Endothelial cell of umbilical vein (primary cell): ENCODE data around the gene LDLRAD4. TPM values are rescaled to one million over a fixed set of nuclear protein-coding genes. Genes with fewer than 3 reads are reported as not detected.

Source experiments
- BruUV-seq: library from RNA; stranded (reverse); fragments of 400-500 nt; replicated peaks from 2 replicates; lab custom pipeline; 2021; lab: Mats Ljungman, UMichigan
- CTCF ChIA-PET: fragments of 300-600, 350-600 bp; sonication (Branson Sonifier 250); formaldehyde crosslinking; loops from one replicate; lab custom pipeline; 2021; ENCODE audit warnings: antibody characterized with exemption, inconsistent platforms; lab: Charles Lee
- POLR2A ChIA-PET: fragments of 300-600, 350-600 bp; sonication (Branson Sonifier 250); formaldehyde crosslinking; loops from one replicate; lab custom pipeline; 2021; ENCODE audit warnings: antibody characterized with exemption, inconsistent platforms; lab: Charles Lee
- DNase-seq: peaks from one replicate; pipeline ENCODE4 v3.0.0-alpha.2; 2011; ENCODE audit warnings: low read depth, low spot score
- FAIRE-seq: peaks from 2 replicates; lab custom pipeline; 2011; peaks lifted over from hg19 to GRCh38; lab: Jason Lieb, UNC
- H2AFZ ChIP-seq: 2 replicates; pipeline ENCODE4 v1.6.0; 2012; ENCODE audit warnings: low read depth, low read length, control low read depth, inconsistent platforms
- H3K27ac ChIP-seq: 2 replicates; pipeline ENCODE4 v1.5.1; 2011; ENCODE audit warnings: low read depth, mild to moderate bottlenecking, control low read depth, low read length, moderate library complexity; ENCODE audit not compliant: insufficient read depth
- H3K27me3 ChIP-seq, 2 experiments: 2 replicates each; pipeline versions ENCODE4 v1.6.0 to v1.6.1; 2011; ENCODE audit warnings: low read length in 2 of 2, mixed read lengths in 1 of 2; ENCODE audit not compliant: control insufficient read depth in 2 of 2, insufficient read depth in 2 of 2
- H3K36me3 ChIP-seq, 2 experiments: 2 replicates in 1 of 2; 3 replicates in 1 of 2; pipeline ENCODE4 v1.5.1; 2011; ENCODE audit warnings: low read length in 2 of 2, mild to moderate bottlenecking in 1 of 2, moderate library complexity in 1 of 2; ENCODE audit not compliant: control insufficient read depth in 2 of 2, insufficient read depth in 2 of 2; ENCODE audit errors: extremely low read depth in 1 of 2
- H3K4me1 ChIP-seq: 3 replicates; pipeline ENCODE4 v1.5.1; 2011; ENCODE audit warnings: mild to moderate bottlenecking, low read length; ENCODE audit not compliant: control insufficient read depth, insufficient read depth; ENCODE audit errors: extremely low read depth
- H3K4me2 ChIP-seq: 2 replicates; pipeline ENCODE4 v1.6.1; 2011; ENCODE audit warnings: low read length, control low read depth, mixed read lengths; ENCODE audit not compliant: insufficient read depth
- H3K4me3 ChIP-seq, 3 experiments: fragments of 200-600 bp in 1 of 3; sonication (generic), shearing (Covaris generic) in 1 of 3; replicated peaks in 1 of 3; 2 replicates each; pipeline ENCODE4 v1.5.1; 2011 to 2016; ENCODE audit warnings: control low read depth in 3 of 3, low read length in 3 of 3, mild to moderate bottlenecking in 2 of 3, inconsistent platforms in 1 of 3, low read depth in 1 of 3, moderate library complexity in 1 of 3; ENCODE audit not compliant: insufficient read depth in 1 of 3
- H3K79me2 ChIP-seq: 2 replicates; pipeline ENCODE4 v1.6.0; 2012; ENCODE audit warnings: low read length, inconsistent platforms; ENCODE audit not compliant: control insufficient read depth, insufficient read depth
- H3K9ac ChIP-seq: replicated peaks from 2 replicates; pipeline ENCODE3; 2011; ENCODE audit warnings: low read length, control low read depth; ENCODE audit not compliant: insufficient read depth; ENCODE audit errors: extremely low read depth
- H3K9me1 ChIP-seq: replicated peaks from 3 replicates; pipeline ENCODE4 v1.6.0; 2011; ENCODE audit warnings: mild to moderate bottlenecking, low read length; ENCODE audit not compliant: control insufficient read depth, insufficient read depth; ENCODE audit errors: extremely low read depth
- H3K9me3 ChIP-seq: replicated peaks from 2 replicates; pipeline ENCODE4 v1.5.1; 2012; ENCODE audit warnings: low read length, inconsistent platforms; ENCODE audit not compliant: control insufficient read depth, insufficient read depth
- H4K20me1 ChIP-seq: replicated peaks from 2 replicates; pipeline ENCODE3; 2011; ENCODE audit warnings: mild to moderate bottlenecking, low read length; ENCODE audit not compliant: control insufficient read depth, insufficient read depth; ENCODE audit errors: extremely low read depth
- EZH2 ChIP-seq: IDR thresholded peaks from 2 replicates; pipeline ENCODE4 v1.6.1; 2012; ENCODE audit warnings: borderline replicate concordance, low read depth, mild to moderate bottlenecking, moderate library complexity, low read length, inconsistent platforms; ENCODE audit not compliant: severe bottlenecking
- FOS ChIP-seq: IDR thresholded peaks from 2 replicates; pipeline ENCODE4 v1.6.1; 2011; ENCODE audit warnings: mild to moderate bottlenecking, low read length, moderate library complexity, borderline replicate concordance; ENCODE audit not compliant: insufficient read depth
- GATA2 ChIP-seq: IDR thresholded peaks from 2 replicates; pipeline ENCODE4 v1.7.0; 2011; ENCODE audit warnings: low read depth, mild to moderate bottlenecking, moderate library complexity, mixed read lengths, low read length; ENCODE audit not compliant: insufficient read length, insufficient read depth
- JUN ChIP-seq: IDR thresholded peaks from 2 replicates; pipeline ENCODE4 v1.6.1; 2011; ENCODE audit warnings: borderline replicate concordance, low read depth; ENCODE audit not compliant: insufficient read length, insufficient read depth
- MYC ChIP-seq: IDR thresholded peaks from one replicate; pipeline ENCODE4 v1.6.1; 2011; ENCODE audit warnings: mild to moderate bottlenecking, low read depth, low read length
- POLR2AphosphoS5 ChIP-seq: IDR thresholded peaks from 2 replicates; pipeline ENCODE4 v1.6.1; 2012; ENCODE audit warnings: low read depth, mild to moderate bottlenecking, control low read depth, low read length, moderate library complexity; ENCODE audit not compliant: insufficient read depth
- dilution Hi-C: fragments of 300-500 bp; cut with MboI; formaldehyde crosslinking; loops from one replicate; pipeline ENCODE4 v1.15.0; 2019; ENCODE audit warnings: low sequenced_read_pairs; ENCODE audit not compliant: extremely low pct_ligation_motif_present
- intact Hi-C: fragments of 100-400 bp; cut with micrococcal nuclease; formaldehyde crosslinking; loops from one replicate; pipeline ENCODE4 v1.10.0; 2022
- polyA plus RNA-seq, 4 experiments: library from polyadenylated mRNA; depleted of rRNA in 3 of 4; stranded (reverse) in 3 of 4; unstranded in 1 of 4; fragments of >200 nt; gene quantifications; 2 replicates each; pipeline versions ENCODE4 v1.2.1 to v1.2.3, GENCODE V29; 2011 to 2012; ENCODE audit warnings: missing spikeins in 1 of 4
- total RNA-seq: library from RNA; stranded (reverse); gene quantifications from 2 replicates; pipeline ENCODE4 v1.2.3, GENCODE V29; 2021
- TF ChIP-seq, protein P1 (sequence below), 2 donors: IDR thresholded peaks; 1 replicate in 1 of 2; 2 replicates in 1 of 2; pipeline ENCODE4 v1.5.1; 2011; ENCODE audit warnings: low read length in 2 of 2, mild to moderate bottlenecking in 2 of 2, moderate library complexity in 2 of 2, control low read depth in 1 of 2, inconsistent platforms in 1 of 2, low read depth in 1 of 2; ENCODE audit not compliant: insufficient read depth in 1 of 2; ENCODE audit errors: extremely low read depth in 1 of 2

Gene LDLRAD4
- total and polyA plus RNA-seq, 2 donors (not counting 3 experiments of a cell fraction or from before 2014, with no cell fraction given) = 5.2 to 6.5 TPM

DNA sequence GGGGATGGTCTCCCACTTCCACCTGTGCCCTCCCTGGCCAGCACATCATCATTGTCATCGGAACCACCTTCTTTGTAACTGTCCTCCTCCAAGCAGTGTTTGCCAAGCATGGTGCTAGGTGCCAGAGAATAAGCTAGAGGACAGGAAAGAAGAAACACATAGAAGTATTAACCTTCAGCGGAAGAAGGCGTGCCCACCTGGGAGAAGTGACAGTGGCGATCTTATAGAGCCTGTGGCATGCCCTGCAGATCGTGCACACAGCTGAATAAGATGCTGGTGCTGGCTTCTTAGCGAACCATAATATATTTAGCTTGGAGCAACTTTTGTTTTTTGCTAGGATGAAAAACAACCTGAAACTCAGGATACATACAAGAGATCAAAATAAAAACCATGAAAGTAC lies 359.8 kb downstream of the LDLRAD4 start:
- Histone ChIP-seq H3K4me2 (no peak overlapping the region), H3K9ac (no peak overlapping the region), H3K4me3 (no peak overlapping the region), H3K9me1 (no peaks in the 10 kb centered on the region), H3K9me3 (no peaks in the 10 kb centered on the region), H3K4me1 (no peaks in the 10 kb centered on the region), H3K27me3 (peaks cover 0 to 4% of the 10 kb centered on the region in 2 experiments), H3K79me2 (no peaks in the 10 kb centered on the region), H3K36me3 (no peaks in the 10 kb centered on the region), H3K27ac (no peak overlapping the region), H4K20me1 (no peaks in the 10 kb centered on the region), H2AFZ (no peak overlapping the region)
- dilution Hi-C loops (no loop called here), intact Hi-C loops (no loop called here)
- ChIA-PET CTCF (interaction anchor here (0.9 to 1.8 kb wide), 2 partner anchors 9 to 19 kb away, joined by 4 to 5 read pairs; no protein-coding TSS in a partner anchor), POLR2A (no interaction called here)
- BruUV-seq = no TSS peak
- no peak for TF ChIP-seq MYC
- TF ChIP-seq, protein P1, sequence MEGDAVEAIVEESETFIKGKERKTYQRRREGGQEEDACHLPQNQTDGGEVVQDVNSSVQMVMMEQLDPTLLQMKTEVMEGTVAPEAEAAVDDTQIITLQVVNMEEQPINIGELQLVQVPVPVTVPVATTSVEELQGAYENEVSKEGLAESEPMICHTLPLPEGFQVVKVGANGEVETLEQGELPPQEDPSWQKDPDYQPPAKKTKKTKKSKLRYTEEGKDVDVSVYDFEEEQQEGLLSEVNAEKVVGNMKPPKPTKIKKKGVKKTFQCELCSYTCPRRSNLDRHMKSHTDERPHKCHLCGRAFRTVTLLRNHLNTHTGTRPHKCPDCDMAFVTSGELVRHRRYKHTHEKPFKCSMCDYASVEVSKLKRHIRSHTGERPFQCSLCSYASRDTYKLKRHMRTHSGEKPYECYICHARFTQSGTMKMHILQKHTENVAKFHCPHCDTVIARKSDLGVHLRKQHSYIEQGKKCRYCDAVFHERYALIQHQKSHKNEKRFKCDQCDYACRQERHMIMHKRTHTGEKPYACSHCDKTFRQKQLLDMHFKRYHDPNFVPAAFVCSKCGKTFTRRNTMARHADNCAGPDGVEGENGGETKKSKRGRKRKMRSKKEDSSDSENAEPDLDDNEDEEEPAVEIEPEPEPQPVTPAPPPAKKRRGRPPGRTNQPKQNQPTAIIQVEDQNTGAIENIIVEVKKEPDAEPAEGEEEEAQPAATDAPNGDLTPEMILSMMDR (IDR thresholded peaks at IDR 0.05; ENCODE audit: extremely low read depth in 1 of 2, insufficient read depth in 1 of 2, low read depth in 1 of 2, low read length in 2 of 2) = no peak
- TF ChIP-seq JUN = no peak
- TF ChIP-seq FOS = no peak
- no peak for TF ChIP-seq POLR2AphosphoS5
- no peak for FAIRE-seq
- no peak for DNase-seq

DNA sequence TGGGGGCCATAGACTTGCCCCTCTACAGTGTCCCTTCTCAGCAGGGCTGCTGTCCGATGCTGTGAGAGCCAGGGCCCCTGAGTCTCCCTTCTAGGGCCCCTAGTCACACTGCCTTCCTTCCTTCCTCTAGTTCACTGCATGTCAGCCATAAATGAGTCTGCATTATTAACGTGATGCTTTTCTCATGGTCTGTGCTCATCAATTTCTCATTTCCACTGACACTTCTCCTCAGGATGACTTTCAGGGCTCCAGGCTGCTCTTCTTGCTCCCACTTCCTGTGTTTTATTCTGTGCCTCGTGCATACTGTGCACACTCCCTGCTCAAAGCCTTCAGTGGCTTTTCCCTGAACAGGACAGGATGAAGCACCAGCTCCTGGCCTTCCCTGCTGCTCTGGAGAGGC lies 361.3 kb downstream of the LDLRAD4 start:
- peaks cover 2 to 4% of the 10 kb centered on the region in 2 experiments for H3K27me3 ChIP-seq
- H3K4me2 ChIP-seq = no peak overlapping the region
- no peak overlapping the region for H3K27ac ChIP-seq
- H3K4me1 ChIP-seq = no peaks in the 10 kb centered on the region
- H2AFZ ChIP-seq = no peak overlapping the region
- BruUV-seq = no TSS peak
- dilution Hi-C loops = no loop called here
- H4K20me1 ChIP-seq = no peaks in the 10 kb centered on the region
- intact Hi-C loops = no loop called here
- H3K36me3 ChIP-seq = no peaks in the 10 kb centered on the region
- H3K9ac ChIP-seq = no peak overlapping the region
- no peak for DNase-seq
- ChIA-PET POLR2A (no interaction called here), CTCF (no interaction called here)
- H3K4me3 ChIP-seq = no peak overlapping the region
- FAIRE-seq = no peak
- no peaks in the 10 kb centered on the region for H3K79me2 ChIP-seq
- no peaks in the 10 kb centered on the region for H3K9me1 ChIP-seq
- TF ChIP-seq EZH2 (no peak), GATA2 (no peak), MYC (no peak)
- TF ChIP-seq, protein P1 (IDR thresholded peaks at IDR 0.05; ENCODE audit: extremely low read depth in 1 of 2, insufficient read depth in 1 of 2, low read depth in 1 of 2, low read length in 2 of 2) = no peak
- no peaks in the 10 kb centered on the region for H3K9me3 ChIP-seq
